K562 (cell line): ENCODE data around the gene B3GALT6. TPM values are rescaled to one million over a fixed set of nuclear protein-coding genes. Genes with fewer than 3 reads are reported as not detected.

Experiments
- CEBPG ChIP-seq, 3 experiments: fragments of 200-800 bp in 1 of 3; sonication (Bioruptor generic) in 1 of 3; sonication (generic) in 1 of 3; formaldehyde crosslinking in 1 of 3; IDR thresholded peaks in 2 of 3; conservative IDR thresholded peaks in 1 of 3; 2 replicates each; pipeline versions ENCODE4 v1.6.1 to v1.8.0; 2016 to 2022; ENCODE audit warnings: missing compliant biosample characterization in 2 of 3, missing genetic modification characterization in 2 of 3, mild to moderate bottlenecking in 1 of 3, missing genetic modification reagents in 1 of 3
- CTBP1 ChIP-seq: fragments of 450-650 bp; IDR thresholded peaks from 2 replicates; pipeline ENCODE4 v1.6.1; 2016; ENCODE audit warnings: borderline replicate concordance
- EGR1 ChIP-seq: fragments of 450-650 bp; conservative IDR thresholded peaks from 2 replicates; pipeline ENCODE4 v1.6.1; 2017; ENCODE audit warnings: mild to moderate bottlenecking
- ESRRA ChIP-seq: fragments of 450-650 bp; IDR thresholded peaks from 2 replicates; pipeline ENCODE4 v1.6.1; 2014; ENCODE audit warnings: low read depth, mild to moderate bottlenecking, moderate library complexity, borderline replicate concordance
- ETS2 ChIP-seq: IDR thresholded peaks from 2 replicates; pipeline ENCODE4 v1.6.1; 2016; ENCODE audit warnings: borderline replicate concordance, missing genetic modification characterization, mild to moderate bottlenecking, moderate library complexity, missing compliant biosample characterization; ENCODE audit not compliant: poor library complexity, severe bottlenecking
- GABPA ChIP-seq: fragments of 200-800 bp; sonication (Bioruptor generic); conservative IDR thresholded peaks from 2 replicates; pipeline ENCODE4 v1.6.1; 2016; ENCODE audit warnings: low read depth, missing genetic modification characterization, missing compliant biosample characterization
- GTF2E2 ChIP-seq: fragments of 200-800 bp; sonication (Bioruptor generic); IDR thresholded peaks from 2 replicates; pipeline ENCODE4 v1.6.1; 2016; ENCODE audit warnings: missing genetic modification characterization, missing compliant biosample characterization
- IFI16 ChIP-seq: fragments of 250-450 bp; sonication (Bioruptor Pico); IDR thresholded peaks from 2 replicates; pipeline ENCODE4 v2.1.2; 2022; ENCODE audit warnings: mild to moderate bottlenecking, inconsistent platforms
- L3MBTL2 ChIP-seq: fragments of 450-650 bp; IDR thresholded peaks from 2 replicates; pipeline ENCODE4 v1.6.1; 2016; ENCODE audit warnings: mild to moderate bottlenecking, moderate library complexity
- LEF1 ChIP-seq: fragments of 450-650 bp; IDR thresholded peaks from 2 replicates; pipeline ENCODE4 v1.6.1; 2016; ENCODE audit warnings: mild to moderate bottlenecking
- NR2C2 ChIP-seq, 2 experiments: fragments of 200-800 bp in 1 of 2; sonication (Bioruptor generic) in 1 of 2; sonication (generic) in 1 of 2; formaldehyde crosslinking in 1 of 2; IDR thresholded peaks; 2 replicates each; pipeline versions ENCODE4 v1.6.1 to v1.8.0; 2016 to 2022; ENCODE audit warnings: mild to moderate bottlenecking in 1 of 2, missing compliant biosample characterization in 1 of 2, missing genetic modification characterization in 1 of 2, missing genetic modification reagents in 1 of 2
- NR3C1 ChIP-seq: sonication (generic); formaldehyde crosslinking; IDR thresholded peaks from 2 replicates; pipeline ENCODE4 v1.8.1; 2022; ENCODE audit warnings: missing genetic modification reagents
- POLR2AphosphoS2 ChIP-seq: IDR thresholded peaks from 2 replicates; pipeline ENCODE4 v1.6.1; 2012; ENCODE audit warnings: low read length, improper control_type of control experiment
- RBM25 ChIP-seq: fragments of 200-400 bp; formaldehyde crosslinking; IDR thresholded peaks from 2 replicates; pipeline ENCODE4 v1.6.1; 2018; ENCODE audit warnings: low read length, low read depth, moderate library complexity; ENCODE audit not compliant: severe bottlenecking
- SAFB2 ChIP-seq: fragments of 200-400 bp; formaldehyde crosslinking; IDR thresholded peaks from 2 replicates; pipeline ENCODE4 v1.6.1; 2018; ENCODE audit warnings: borderline replicate concordance, low read length, low read depth, moderate library complexity; ENCODE audit not compliant: severe bottlenecking
- TEAD1 ChIP-seq, 2 experiments: fragments of 450-650 bp in 1 of 2; sonication (generic) in 1 of 2; formaldehyde crosslinking; IDR thresholded peaks; 2 replicates each; pipeline versions ENCODE4 v1.4.0 to v1.8.0; 2020 to 2022; ENCODE audit warnings: mild to moderate bottlenecking in 2 of 2, missing genetic modification reagents in 1 of 2
- TRIM28 ChIP-seq: fragments of 450-650 bp; IDR thresholded peaks from 2 replicates; pipeline ENCODE4 v1.6.1; 2017
- U2AF1 ChIP-seq: fragments of 200-400 bp; formaldehyde crosslinking; optimal IDR thresholded peaks from 2 replicates; pipeline ENCODE3; 2017; ENCODE audit warnings: mild to moderate bottlenecking, low read depth, low read length, moderate library complexity
- ZNF12 ChIP-seq: sonication (generic); formaldehyde crosslinking; IDR thresholded peaks from 2 replicates; pipeline ENCODE4 v1.4.0; 2020; ENCODE audit warnings: mild to moderate bottlenecking, missing genetic modification reagents
- polyA plus RNA-seq, 8 experiments: library from polyadenylated mRNA; depleted of rRNA in 4 of 8; stranded (reverse) in 5 of 8; unstranded in 3 of 8; fragments of >200 nt; fragmentation: Nextera tagmentation in 2 of 8; fragmentation: Illumina TruSeq in 1 of 8; extraction: Ambion mirVana in 2 of 8; extraction: Trizol in 1 of 8; gene quantifications; 2 replicates each; pipeline versions ENCODE4 v1.2.1 to v1.2.3, GENCODE V29; 2011 to 2014; ENCODE audit warnings: inconsistent platforms in 1 of 8, missing spikeins in 1 of 8
- total RNA-seq, 7 experiments: library from RNA; depleted of rRNA in 6 of 7; stranded (reverse); fragments of >200 nt in 6 of 7; fragmentation: Illumina TruSeq in 2 of 7; extraction: Trizol in 2 of 7; gene quantifications; 2 replicates each; pipeline versions ENCODE4 v1.2.1 to v1.2.3, GENCODE V29; 2011 to 2021; ENCODE audit warnings: low replicate concordance in 1 of 7
- TF ChIP-seq, protein P1 (sequence below), 2 experiments: fragments of 450-650 bp in 1 of 2; IDR thresholded peaks; 2 replicates each; pipeline ENCODE4 v1.6.1; 2011 to 2017; ENCODE audit warnings: low read depth in 2 of 2, antibody characterized with exemption in 1 of 2, borderline replicate concordance in 1 of 2, low read length in 1 of 2, mild to moderate bottlenecking in 1 of 2, mixed read lengths in 1 of 2; ENCODE audit not compliant: control insufficient read depth in 1 of 2
- TF ChIP-seq, protein P2 (sequence below): fragments of 450-650 bp; IDR thresholded peaks from 2 replicates; pipeline ENCODE4 v1.7.1; 2018; ENCODE audit warnings: mild to moderate bottlenecking, low read depth; ENCODE audit not compliant: partially characterized antibody

The B3GALT6 gene
- total and polyA plus RNA-seq, 9 of the 15 experiments (the other 6 are each of a cell fraction or from before 2014, with no cell fraction given), result 0.68 to 29.8 (median 9.9) TPM

DNA sequence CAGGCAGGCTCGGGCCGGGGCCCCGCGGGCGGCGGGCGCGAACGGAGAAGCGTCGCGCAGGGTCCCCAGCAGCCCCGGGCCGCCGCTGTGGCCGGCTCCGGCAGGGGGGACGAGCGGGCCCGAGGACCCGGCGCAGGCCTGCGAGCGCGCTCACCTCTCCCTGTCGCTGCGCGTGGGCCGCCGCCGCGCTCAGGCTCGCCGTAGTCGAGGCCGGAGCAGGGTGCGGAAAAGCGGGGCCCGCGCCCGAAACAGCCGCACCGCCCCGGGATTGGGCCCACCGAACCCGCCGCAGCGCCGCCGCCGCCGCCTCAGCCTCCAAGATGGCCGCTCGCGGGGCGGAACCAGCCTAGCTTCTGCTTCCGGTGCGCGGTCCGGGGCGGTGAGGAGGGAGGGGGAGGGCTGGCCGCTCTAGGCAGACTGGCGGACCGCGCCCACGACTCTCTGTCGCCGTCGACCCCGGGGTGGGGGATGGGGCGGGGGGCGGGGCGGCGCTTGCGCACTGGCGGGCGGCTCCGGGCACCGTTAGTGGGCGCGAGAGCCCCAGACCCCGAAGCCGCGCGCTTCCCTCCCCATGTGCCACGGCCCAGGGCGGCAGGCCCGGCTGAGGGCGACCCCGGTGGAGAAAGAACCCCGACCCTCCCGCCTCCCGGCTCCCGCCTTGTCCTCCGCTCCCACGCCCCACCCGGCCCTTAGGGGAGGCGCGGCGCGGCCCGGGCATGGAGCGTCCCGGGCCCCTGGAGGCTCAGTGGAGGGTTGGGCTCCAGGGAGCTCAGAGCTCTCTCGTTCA, 41.7 kb downstream of the B3GALT6 start, which contains the start of gene UBE2J2 (continued):
- TF ChIP-seq, protein P1, sequence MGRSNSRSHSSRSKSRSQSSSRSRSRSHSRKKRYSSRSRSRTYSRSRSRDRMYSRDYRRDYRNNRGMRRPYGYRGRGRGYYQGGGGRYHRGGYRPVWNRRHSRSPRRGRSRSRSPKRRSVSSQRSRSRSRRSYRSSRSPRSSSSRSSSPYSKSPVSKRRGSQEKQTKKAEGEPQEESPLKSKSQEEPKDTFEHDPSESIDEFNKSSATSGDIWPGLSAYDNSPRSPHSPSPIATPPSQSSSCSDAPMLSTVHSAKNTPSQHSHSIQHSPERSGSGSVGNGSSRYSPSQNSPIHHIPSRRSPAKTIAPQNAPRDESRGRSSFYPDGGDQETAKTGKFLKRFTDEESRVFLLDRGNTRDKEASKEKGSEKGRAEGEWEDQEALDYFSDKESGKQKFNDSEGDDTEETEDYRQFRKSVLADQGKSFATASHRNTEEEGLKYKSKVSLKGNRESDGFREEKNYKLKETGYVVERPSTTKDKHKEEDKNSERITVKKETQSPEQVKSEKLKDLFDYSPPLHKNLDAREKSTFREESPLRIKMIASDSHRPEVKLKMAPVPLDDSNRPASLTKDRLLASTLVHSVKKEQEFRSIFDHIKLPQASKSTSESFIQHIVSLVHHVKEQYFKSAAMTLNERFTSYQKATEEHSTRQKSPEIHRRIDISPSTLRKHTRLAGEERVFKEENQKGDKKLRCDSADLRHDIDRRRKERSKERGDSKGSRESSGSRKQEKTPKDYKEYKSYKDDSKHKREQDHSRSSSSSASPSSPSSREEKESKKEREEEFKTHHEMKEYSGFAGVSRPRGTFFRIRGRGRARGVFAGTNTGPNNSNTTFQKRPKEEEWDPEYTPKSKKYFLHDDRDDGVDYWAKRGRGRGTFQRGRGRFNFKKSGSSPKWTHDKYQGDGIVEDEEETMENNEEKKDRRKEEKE (IDR thresholded peaks at IDR 0.05; ENCODE audit: borderline replicate concordance in 1 of 2, control insufficient read depth in 1 of 2, low read depth in 2 of 2, low read length in 1 of 2), result 0 out of 4 replicates have a peak, but pooled peaks of 1 of the 2 experiments have one; percentile 33
- TF ChIP-seq CTBP1 (0 out of 2 replicates have a peak, but pooled peaks have one; percentile 36), GTF2E2 (tag) (peak; percentile 60; the same call in 1 of the 2 replicates), L3MBTL2 (peak; percentile 62; the same call in 1 of the 2 replicates), SAFB2 (no peak), TRIM28 (no peak), CEBPG (CRISPR knock-in tag; IDR thresholded peaks at IDR 0.05) (no peak), CEBPG (tag; conservative IDR thresholded peaks at IDR 0.05 in 1 of 2, IDR thresholded peaks at IDR 0.05 in 1 of 2) (no peak), ETS2 (tag) (peak; percentile 30), TEAD1 (CRISPR knock-in tag; IDR thresholded peaks at IDR 0.05) (peak in 1 of 2 experiments; percentile 77; a peak in 3 of 4 replicates), EGR1 (peak; percentile 67), U2AF1 (peak; percentile 84), GABPA (peak; percentile 100), RBM25 (no peak), NR2C2 (CRISPR knock-in tag; IDR thresholded peaks at IDR 0.05) (peak; percentile 97), NR2C2 (tag; IDR thresholded peaks at IDR 0.05) (peak; percentile 100), LEF1 (no peak), ESRRA (peak; percentile 8; the same call in 1 of the 2 replicates), POLR2AphosphoS2 (peak; percentile 50; the same call in 1 of the 2 replicates), IFI16 (CRISPR knock-in tag) (no peak), NR3C1 (0 out of 2 replicates have a peak, but pooled peaks have one; percentile 30), ZNF12 (no peak)
- TF ChIP-seq, protein P2, sequence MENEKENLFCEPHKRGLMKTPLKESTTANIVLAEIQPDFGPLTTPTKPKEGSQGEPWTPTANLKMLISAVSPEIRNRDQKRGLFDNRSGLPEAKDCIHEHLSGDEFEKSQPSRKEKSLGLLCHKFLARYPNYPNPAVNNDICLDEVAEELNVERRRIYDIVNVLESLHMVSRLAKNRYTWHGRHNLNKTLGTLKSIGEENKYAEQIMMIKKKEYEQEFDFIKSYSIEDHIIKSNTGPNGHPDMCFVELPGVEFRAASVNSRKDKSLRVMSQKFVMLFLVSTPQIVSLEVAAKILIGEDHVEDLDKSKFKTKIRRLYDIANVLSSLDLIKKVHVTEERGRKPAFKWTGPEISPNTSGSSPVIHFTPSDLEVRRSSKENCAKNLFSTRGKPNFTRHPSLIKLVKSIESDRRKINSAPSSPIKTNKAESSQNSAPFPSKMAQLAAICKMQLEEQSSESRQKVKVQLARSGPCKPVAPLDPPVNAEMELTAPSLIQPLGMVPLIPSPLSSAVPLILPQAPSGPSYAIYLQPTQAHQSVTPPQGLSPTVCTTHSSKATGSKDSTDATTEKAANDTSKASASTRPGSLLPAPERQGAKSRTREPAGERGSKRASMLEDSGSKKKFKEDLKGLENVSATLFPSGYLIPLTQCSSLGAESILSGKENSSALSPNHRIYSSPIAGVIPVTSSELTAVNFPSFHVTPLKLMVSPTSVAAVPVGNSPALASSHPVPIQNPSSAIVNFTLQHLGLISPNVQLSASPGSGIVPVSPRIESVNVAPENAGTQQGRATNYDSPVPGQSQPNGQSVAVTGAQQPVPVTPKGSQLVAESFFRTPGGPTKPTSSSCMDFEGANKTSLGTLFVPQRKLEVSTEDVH, result peak; percentile 35
